Gastrocnemius medialis (tissue), 4 donors: ENCODE results near the gene HLTF.

Experiments
- POLR2A ChIP-seq, 2 donors: fragments of 450-650 bp; IDR thresholded peaks; one replicate each; pipeline ENCODE4 v1.6.1; 2017; ENCODE audit warnings: antibody characterized with exemption in 2 of 2, mild to moderate bottlenecking in 2 of 2, moderate library complexity in 2 of 2
- TF ChIP-seq, protein P1 (sequence below), 5 experiments: fragments of 450-650 bp in 3 of 5; fragments of 200-600 bp in 2 of 5; sonication (generic) in 2 of 5; IDR thresholded peaks in 4 of 5; conservative IDR thresholded peaks in 1 of 5; 1 replicate in 4 of 5; 2 replicates in 1 of 5; pipeline ENCODE4 v1.5.1; 2016 to 2019; ENCODE audit warnings: antibody characterized with exemption in 5 of 5, mild to moderate bottlenecking in 3 of 5, moderate library complexity in 3 of 5

DNA sequence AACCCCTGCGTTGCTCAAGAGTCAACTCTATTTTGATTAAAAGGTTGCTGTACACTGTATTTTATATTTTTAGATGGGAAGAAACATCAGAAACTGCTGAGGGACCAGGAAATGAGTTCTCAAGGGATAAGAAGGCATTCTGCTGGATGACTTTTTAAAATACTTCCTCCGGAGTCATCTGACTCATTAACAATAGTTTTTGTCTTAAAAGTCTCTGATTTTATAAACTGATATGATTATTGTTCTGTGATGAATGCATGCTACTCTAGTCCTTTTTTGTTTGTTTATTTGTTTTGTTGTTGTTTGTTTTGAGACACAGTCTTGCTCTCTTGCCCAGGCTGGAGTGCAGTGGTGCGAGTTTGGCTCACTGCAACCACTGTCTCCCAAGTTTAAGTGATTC lies 18.2 kb upstream of the HLTF start:
- TF ChIP-seq, protein P1, sequence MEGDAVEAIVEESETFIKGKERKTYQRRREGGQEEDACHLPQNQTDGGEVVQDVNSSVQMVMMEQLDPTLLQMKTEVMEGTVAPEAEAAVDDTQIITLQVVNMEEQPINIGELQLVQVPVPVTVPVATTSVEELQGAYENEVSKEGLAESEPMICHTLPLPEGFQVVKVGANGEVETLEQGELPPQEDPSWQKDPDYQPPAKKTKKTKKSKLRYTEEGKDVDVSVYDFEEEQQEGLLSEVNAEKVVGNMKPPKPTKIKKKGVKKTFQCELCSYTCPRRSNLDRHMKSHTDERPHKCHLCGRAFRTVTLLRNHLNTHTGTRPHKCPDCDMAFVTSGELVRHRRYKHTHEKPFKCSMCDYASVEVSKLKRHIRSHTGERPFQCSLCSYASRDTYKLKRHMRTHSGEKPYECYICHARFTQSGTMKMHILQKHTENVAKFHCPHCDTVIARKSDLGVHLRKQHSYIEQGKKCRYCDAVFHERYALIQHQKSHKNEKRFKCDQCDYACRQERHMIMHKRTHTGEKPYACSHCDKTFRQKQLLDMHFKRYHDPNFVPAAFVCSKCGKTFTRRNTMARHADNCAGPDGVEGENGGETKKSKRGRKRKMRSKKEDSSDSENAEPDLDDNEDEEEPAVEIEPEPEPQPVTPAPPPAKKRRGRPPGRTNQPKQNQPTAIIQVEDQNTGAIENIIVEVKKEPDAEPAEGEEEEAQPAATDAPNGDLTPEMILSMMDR (IDR thresholded peaks at IDR 0.05 in 4 of 5, conservative IDR thresholded peaks at IDR 0.05 in 1 of 5), result no peak
- no peak for TF ChIP-seq POLR2A (IDR thresholded peaks at IDR 0.05)
